D721Med (cell line): ENCODE measurements around the gene IQGAP2.

Source experiments
- DNase-seq: peaks from one replicate; pipeline ENCODE4 v3.0.0; 2011; ENCODE audit warnings: low spot score; ENCODE audit not compliant: insufficient read length
- FAIRE-seq: peaks from 2 replicates; lab custom pipeline; 2011; peaks lifted over from hg19 to GRCh38; lab: Jason Lieb, UNC
- TF ChIP-seq, protein P1 (sequence below): IDR thresholded peaks from 2 replicates; pipeline ENCODE4 v1.5.1; 2012; ENCODE audit warnings: mild to moderate bottlenecking, control low read depth; ENCODE audit not compliant: insufficient read depth; ENCODE audit errors: missing control alignments

IQGAP2 gene

DNA sequence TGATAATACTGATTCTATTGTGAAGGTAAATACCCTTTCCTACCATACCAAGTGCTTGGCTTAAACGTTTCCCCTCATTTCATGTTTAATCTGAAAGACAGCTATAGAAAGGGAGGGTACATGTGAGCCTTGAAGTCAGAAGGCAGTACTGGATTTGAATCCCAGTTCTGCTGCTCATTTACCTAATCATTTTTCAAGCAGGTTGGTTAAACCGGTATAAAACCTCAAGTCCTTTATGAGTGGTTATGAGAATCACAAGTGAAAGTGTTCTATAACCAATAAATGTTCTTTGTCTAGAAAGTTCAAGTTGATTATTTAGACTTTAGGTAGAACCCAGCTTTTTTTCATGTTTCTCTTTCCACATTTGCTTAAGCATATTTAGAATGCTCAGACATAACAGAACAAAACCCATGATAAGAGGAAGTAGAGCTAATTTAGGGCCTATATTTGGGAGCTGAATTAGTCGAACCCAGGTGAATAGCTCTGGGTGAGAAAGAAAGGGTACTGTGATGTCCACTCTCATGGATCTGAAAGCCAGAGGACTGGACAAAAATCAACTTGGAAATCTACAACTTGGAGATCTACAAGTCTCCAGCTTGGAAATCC, 249.8 kb downstream of the IQGAP2 start:
- no peak for FAIRE-seq
- TF ChIP-seq, protein P1, sequence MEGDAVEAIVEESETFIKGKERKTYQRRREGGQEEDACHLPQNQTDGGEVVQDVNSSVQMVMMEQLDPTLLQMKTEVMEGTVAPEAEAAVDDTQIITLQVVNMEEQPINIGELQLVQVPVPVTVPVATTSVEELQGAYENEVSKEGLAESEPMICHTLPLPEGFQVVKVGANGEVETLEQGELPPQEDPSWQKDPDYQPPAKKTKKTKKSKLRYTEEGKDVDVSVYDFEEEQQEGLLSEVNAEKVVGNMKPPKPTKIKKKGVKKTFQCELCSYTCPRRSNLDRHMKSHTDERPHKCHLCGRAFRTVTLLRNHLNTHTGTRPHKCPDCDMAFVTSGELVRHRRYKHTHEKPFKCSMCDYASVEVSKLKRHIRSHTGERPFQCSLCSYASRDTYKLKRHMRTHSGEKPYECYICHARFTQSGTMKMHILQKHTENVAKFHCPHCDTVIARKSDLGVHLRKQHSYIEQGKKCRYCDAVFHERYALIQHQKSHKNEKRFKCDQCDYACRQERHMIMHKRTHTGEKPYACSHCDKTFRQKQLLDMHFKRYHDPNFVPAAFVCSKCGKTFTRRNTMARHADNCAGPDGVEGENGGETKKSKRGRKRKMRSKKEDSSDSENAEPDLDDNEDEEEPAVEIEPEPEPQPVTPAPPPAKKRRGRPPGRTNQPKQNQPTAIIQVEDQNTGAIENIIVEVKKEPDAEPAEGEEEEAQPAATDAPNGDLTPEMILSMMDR = no peak

DNA sequence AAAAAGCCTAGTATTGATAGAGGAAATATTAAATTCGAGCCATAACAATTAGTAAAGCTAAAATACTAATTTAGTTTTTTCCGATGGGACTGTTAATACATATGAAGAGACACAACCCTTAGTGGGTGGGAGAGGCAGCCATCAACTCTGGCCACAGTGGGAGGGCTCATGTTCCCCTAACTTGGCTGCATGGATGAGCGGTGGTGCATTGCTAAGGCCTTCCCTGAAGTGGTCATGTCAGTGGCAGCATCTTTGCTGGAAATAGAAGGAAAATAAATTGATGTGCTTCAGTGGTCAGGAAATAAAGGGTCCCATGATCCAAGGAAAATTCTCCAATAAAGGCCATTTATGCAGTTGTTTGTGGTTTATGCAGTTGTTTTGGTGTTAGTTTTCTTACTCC, 254.0 kb downstream of the IQGAP2 start:
- FAIRE-seq (no peak), DNase-seq (no peak)
- TF ChIP-seq, protein P1 = no peak

More for the DNA sequence above, 249.8 kb downstream of the IQGAP2 start:
- DNase-seq = no peak

DNA sequence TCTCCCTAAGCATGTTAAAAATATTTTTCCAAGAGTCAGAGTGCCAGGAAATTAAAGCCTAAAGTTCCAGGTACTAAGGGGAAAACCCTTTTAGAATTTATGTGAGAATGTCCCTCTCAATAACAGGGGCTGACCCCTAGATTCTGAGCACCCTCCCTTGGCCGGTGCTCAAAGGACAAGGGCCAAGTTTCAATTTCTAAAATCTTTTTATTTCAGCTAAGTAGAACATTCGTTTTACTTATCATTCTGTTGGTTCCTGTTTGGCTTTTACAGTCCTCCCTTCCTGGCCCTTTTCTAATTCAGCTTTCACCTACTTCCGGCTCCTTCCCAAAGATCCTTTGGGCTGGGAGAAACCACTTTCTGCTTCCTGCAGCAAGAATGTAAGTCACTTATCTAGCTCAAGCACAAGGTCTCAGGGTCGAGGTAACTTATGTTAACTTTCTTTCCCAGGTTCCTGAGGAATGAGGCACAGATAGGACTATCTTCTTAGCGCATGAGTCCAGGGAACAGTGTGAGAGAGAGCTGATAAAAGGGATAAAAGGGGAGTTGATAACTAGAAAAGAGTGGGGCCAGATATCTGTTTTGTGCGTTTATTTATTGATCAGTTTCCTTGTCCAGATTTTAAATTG, 254.7 kb downstream of the IQGAP2 start:
- DNase-seq = no peak
- no peak for FAIRE-seq
- TF ChIP-seq, protein P1 = no peak

DNA sequence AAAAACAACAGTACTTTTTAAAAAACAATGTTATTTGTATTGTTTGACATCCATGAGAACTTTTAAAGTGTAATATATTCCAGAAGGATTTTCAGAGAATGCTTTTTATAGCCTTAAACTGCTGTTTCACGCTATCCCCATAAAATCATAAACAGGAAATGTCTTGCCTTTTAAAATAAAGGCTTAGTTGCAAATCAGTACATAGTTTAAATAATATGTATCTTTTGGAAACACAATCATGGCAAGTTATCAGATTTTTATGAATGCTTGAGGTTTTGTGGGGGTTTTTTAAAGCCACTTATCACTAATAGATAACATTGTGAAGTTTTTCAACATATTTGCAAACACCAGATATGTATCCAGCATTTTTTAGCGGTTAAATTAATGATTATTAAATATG, 257.3 kb downstream of the IQGAP2 start:
- no peak for FAIRE-seq
- TF ChIP-seq, protein P1 = no peak
- DNase-seq = no peak

DNA sequence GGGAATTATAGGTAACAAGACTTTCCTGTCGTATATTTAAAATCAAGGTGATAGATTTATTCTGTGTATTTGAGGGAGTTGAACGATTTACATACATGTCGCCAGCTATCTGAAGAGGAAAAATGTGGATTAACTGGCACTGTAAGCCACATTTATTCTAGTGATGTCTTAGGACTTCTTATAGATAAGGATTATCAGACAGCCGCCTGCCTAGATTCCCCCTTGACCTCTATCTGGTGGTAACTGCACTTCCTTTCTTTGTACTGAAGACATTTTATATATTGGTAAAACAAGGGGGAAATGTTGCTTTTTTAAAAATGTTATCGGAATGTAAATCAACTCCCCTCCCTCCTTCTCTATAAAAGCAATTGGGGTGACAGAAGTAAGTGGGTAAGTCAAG, 259.4 kb downstream of the IQGAP2 start:
- FAIRE-seq (no peak), DNase-seq (no peak)
- TF ChIP-seq, protein P1 = no peak

DNA sequence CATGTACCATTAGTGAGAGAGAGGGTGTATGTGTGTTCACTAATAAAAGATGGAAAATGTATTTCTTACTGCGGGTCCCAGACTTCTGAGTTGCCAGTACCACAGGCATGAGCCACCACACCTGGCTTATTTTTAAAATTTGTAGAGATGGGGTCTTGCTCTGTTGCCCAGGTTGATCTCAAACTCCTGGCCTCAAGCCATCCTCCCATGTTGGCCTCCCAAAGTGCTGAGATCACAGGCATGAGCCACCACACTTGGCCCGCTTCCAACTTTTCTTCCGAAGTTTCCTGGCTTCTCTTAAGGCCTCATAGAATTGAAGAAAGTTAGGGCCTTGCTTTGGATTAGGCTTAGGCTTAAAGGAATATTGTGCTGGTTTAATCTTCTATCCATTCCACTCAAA, 260.5 kb downstream of the IQGAP2 start:
- TF ChIP-seq, protein P1 = no peak
- no peak for DNase-seq
- no peak for FAIRE-seq

DNA sequence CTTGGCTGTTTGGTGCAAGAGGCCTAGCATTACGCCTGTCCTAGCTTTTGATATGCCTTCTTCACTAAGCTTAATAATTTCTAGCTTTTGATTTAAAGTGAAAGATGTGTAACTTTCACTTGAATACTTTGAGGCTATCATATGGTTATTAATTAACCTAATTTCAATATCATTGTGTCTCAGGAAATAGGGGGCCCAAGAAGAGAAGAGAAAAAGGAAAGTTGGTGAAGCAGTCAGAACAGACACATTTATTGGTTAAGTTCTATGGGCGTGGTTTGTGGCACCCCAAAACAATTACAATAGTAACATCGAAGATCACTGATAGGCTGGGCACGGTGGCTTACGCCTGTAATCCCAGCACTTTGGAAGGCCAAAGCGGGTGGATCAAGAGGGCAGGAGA, 261.0 kb downstream of the IQGAP2 start:
- FAIRE-seq = no peak

More for the DNA sequence above, 261.0 kb downstream of the IQGAP2 start:
- no peak for DNase-seq
- TF ChIP-seq, protein P1 = no peak
